Mesodermal cell (in vitro differentiated cells): ENCODE measurements around the gene LIN28B.

Experiments
- H3K27ac ChIP-seq: 2 replicates; pipeline ENCODE4 v1.7.0; 2013; ENCODE audit warnings: mild to moderate bottlenecking, low read depth, low read length, moderate library complexity; ENCODE audit not compliant: severe bottlenecking
- H3K36me3 ChIP-seq: 2 replicates; pipeline ENCODE4 v1.7.1; 2013; ENCODE audit warnings: mild to moderate bottlenecking, low read length, moderate library complexity; ENCODE audit not compliant: control insufficient read depth, insufficient read depth
- H3K4me1 ChIP-seq: one replicate; pipeline ENCODE4 v1.7.1; 2013; ENCODE audit warnings: mild to moderate bottlenecking, low read length; ENCODE audit not compliant: insufficient read depth, control insufficient read depth, poor library complexity, severe bottlenecking
- H3K4me3 ChIP-seq: 2 replicates; pipeline ENCODE4 v1.7.0; 2013; ENCODE audit warnings: low read length, control low read depth, mild to moderate bottlenecking; ENCODE audit not compliant: insufficient read depth, poor library complexity, severe bottlenecking; ENCODE audit errors: extremely low read depth
- H3K9me3 ChIP-seq: 2 replicates; pipeline ENCODE4 v1.7.1; 2013; ENCODE audit warnings: mild to moderate bottlenecking, low read length, moderate library complexity; ENCODE audit not compliant: control insufficient read depth
- WGBS, 2 experiments: methylation state at CpG; one replicate each; pipeline ENCODE4 v1.1.5; 2013; ENCODE audit warnings: missing lambda C conversion rate in 2 of 2; ENCODE audit not compliant: insufficient coverage in 2 of 2; 5-methylcytosine and 5-hydroxymethylcytosine counted together

LIN28B gene

GRCh38 chr6:105014448-105014847 is 57.5 kb downstream of the LIN28B start:
- Histone ChIP-seq H3K9me3 (no peaks in the 10 kb centered on the region), H3K4me3 (no peak overlapping the region), H3K4me1 (peaks cover 7% of the 10 kb centered on the region), H3K36me3 (peaks cover 1% of the 10 kb centered on the region), H3K27ac (no peak overlapping the region)
- 90 to 91% methylated on average over 2 to 3 of the region's 3 CpGs for WGBS, 2 experiments

GRCh38 chr6:105014954-105015353 is 58.0 kb downstream of the LIN28B start:
- Histone ChIP-seq H3K9me3 (no peaks in the 10 kb centered on the region), H3K4me1 (peaks cover 7% of the 10 kb centered on the region), H3K27ac (no peak overlapping the region), H3K4me3 (no peak overlapping the region), H3K36me3 (no peaks in the 10 kb centered on the region)

DNA sequence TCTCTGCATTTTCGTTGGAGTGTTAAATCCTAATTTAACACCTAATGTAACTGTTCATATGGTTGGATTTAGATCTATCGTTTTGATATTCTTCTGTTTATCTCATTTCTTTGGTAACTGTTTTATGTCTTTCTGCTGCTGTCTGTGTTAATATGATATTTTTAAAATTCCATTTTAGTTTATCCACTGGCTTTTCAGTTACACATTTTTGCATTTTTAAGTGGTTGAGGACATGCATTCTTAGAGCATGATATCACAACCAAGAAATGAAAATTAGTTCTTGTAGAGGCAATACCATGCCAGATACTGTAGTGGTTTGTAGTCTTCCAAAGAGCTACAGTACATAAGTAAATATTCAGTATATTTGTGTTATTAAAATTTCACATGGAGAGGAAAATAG is 58.6 kb downstream of the LIN28B start:
- Histone ChIP-seq H3K27ac (no peak overlapping the region), H3K36me3 (no peaks in the 10 kb centered on the region), H3K4me3 (no peak overlapping the region), H3K9me3 (no peaks in the 10 kb centered on the region), H3K4me1 (peaks cover 7% of the 10 kb centered on the region)
- no CpG with 5 or more reads among the region's 2 CpGs for WGBS, 2 experiments

- H3K4me3 ChIP-seq: no peak overlapping the region
- H3K4me1 ChIP-seq: peaks cover 7% of the 10 kb centered on the region
- no peaks in the 10 kb centered on the region for H3K36me3 ChIP-seq
- WGBS, 2 experiments: 100% methylated on average over 1 of the region's 2 CpGs; no CpG with 5 or more reads in 1 of the 2 experiments
- H3K9me3 ChIP-seq: no peaks in the 10 kb centered on the region
- no peak overlapping the region for H3K27ac ChIP-seq
These were observed 62.4 kb downstream of the LIN28B start for GRCh38 chr6:105019285-105019684.

DNA sequence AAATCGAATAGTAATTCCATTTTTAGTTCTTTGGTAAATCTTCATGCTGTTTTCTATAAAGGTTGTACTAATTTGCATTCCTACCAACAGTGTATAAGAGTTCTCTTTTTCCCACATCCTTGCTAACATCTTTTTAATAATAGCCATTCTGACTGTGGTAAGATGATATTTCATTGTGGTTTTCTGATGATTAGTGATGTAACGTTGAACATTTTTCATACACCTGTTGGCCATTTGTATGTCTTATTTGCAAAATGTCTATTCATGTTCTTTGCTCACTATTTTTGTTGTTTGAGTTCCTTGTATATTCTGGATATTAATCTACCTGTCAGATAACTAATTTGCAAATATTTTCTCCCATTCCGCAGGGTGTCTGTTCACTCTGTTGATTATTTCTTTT is 64.5 kb downstream of the LIN28B start:
- no peaks in the 10 kb centered on the region for H3K4me1 ChIP-seq
- H3K9me3 ChIP-seq: no peaks in the 10 kb centered on the region
- 80% methylated on average over 1 of the region's 3 CpGs; no CpG with 5 or more reads in 1 of the 2 experiments for WGBS, 2 experiments
- H3K4me3 ChIP-seq: no peak overlapping the region
- no peaks in the 10 kb centered on the region for H3K36me3 ChIP-seq
- no peak overlapping the region for H3K27ac ChIP-seq

- WGBS, 2 experiments: 89 to 100% methylated on average over 1 of the region's 1 CpG
- no peaks in the 10 kb centered on the region for H3K4me1 ChIP-seq
- H3K27ac ChIP-seq: peak overlapping the region; percentile 47
- H3K9me3 ChIP-seq: no peaks in the 10 kb centered on the region
- no peaks in the 10 kb centered on the region for H3K36me3 ChIP-seq
- H3K4me3 ChIP-seq: no peak overlapping the region
These were observed 65.5 kb downstream of the LIN28B start for GRCh38 chr6:105022416-105022815.

DNA sequence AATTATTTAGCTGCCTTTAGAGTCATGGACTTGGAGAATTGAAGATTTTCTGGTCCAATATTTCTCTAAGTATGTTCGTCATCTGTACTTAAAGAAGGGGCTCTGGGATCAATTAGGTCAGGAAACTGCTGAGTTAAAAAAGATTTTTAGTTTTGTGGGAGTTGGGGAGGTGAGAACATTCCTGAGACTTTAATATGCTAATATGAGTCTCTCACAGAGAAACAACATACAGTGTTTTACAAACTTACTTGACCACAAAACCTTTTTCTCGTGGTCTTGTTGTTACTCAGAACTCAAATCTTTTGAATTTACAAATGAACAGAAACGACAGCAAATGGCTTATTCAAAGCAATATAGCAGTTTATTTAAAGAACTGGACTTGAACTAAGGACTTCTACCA is 67.9 kb downstream of the LIN28B start:
- H3K4me1 ChIP-seq: no peaks in the 10 kb centered on the region
- H3K36me3 ChIP-seq: peaks cover 8% of the 10 kb centered on the region
- 0 to 31% methylated on average over 1 to 2 of the region's 3 CpGs for WGBS, 2 experiments
- H3K4me3 ChIP-seq: no peak overlapping the region
- no peak overlapping the region for H3K27ac ChIP-seq
- no peaks in the 10 kb centered on the region for H3K9me3 ChIP-seq

DNA sequence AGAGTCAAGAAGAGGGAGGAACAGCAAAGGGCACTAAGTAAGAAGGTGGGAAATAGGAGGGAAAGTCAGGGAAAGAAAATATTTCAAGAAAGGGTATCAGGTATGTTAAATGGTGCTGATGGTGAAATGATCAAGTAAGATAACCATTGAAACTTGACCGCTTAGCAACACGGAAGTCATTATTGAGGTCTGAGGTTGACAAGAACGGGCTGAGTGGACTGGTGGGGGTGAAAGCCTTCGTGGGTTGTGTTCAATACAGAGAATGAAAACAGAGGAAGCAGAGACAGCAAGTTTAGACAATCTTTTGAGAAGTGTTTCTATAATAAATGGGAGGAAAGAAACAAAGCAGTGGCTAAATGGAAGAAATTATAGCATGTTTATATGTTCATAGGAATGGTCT is 72.0 kb downstream of the LIN28B start:
- Histone ChIP-seq H3K9me3 (no peaks in the 10 kb centered on the region), H3K27ac (no peak overlapping the region)
- WGBS, 2 experiments: 98 to 100% methylated on average over 4 of the region's 4 CpGs

DNA sequence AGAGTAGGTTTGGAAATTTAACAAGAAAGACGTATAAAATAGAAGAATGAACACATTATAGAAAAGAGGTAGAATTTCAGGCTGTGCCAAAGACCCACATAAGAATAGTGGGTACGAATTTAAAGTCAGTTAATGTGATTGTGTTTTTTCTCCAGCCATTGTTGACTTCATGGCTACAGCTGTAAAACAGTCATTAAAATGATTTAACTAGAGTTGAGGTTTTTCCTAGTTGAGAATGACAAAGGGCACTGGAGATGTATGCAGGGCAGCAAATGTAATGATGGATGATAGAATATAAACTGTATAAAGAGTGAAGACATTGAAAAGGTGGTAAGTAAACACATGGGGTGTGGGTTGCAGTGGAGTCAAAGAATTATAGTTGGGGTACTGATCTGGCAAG is 72.7 kb downstream of the LIN28B start:
- 94 to 100% methylated on average over 1 to 2 of the region's 2 CpGs for WGBS, 2 experiments
- Histone ChIP-seq H3K27ac (no peak overlapping the region), H3K9me3 (no peaks in the 10 kb centered on the region), H3K4me1 (no peaks in the 10 kb centered on the region), H3K36me3 (peaks cover 22% of the 10 kb centered on the region), H3K4me3 (no peak overlapping the region)

More for the DNA sequence above, 72.0 kb downstream of the LIN28B start:
- peaks cover 22% of the 10 kb centered on the region for H3K36me3 ChIP-seq
- no peaks in the 10 kb centered on the region for H3K4me1 ChIP-seq
- no peak overlapping the region for H3K4me3 ChIP-seq

DNA sequence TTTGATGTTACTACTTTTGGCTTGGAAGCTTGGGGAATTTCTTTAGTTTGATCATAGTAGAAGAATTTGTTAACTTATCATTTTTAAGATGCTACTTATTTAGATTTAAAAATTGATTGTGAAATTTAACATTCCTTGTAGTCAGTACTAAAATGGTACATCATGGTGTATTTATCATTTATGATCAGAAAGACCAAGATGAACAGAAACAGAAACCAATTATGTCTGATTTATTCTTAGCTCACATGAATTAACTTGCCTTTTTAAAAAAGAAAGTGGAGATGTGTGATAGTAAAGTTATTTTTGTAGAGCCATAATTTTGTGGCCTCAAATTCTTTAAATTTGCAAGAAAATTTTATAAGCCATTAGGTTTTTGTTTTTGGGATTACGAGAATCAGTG is 77.6 kb downstream of the LIN28B start:
- no CpG with 5 or more reads among the region's 1 CpG for WGBS, 2 experiments
- no peaks in the 10 kb centered on the region for H3K9me3 ChIP-seq
- H3K27ac ChIP-seq: no peak overlapping the region
- H3K4me3 ChIP-seq: no peak overlapping the region
- H3K4me1 ChIP-seq: no peaks in the 10 kb centered on the region
- H3K36me3 ChIP-seq: peaks cover 15% of the 10 kb centered on the region

DNA sequence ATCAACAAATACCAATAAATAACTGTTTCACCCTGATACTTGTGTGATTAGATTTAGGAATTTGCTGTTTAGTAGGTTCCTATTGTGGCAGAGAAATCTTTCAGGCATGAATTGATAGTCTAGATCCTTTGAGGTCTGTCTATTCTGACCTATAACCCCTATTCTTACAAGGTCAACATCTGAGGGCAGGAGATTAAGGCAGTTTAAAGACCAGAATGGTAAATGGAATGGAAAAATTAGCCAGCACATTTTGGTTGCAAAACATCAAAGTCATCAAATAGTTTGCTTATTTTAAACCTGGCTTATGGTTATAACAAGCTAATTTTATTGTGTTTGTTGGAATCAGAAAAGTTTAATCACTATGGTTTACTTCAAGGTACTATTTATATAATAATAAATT is 78.4 kb downstream of the LIN28B start:
- H3K9me3 ChIP-seq: no peaks in the 10 kb centered on the region
- H3K36me3 ChIP-seq: peaks cover 10% of the 10 kb centered on the region
- H3K4me3 ChIP-seq: no peak overlapping the region
- no peak overlapping the region for H3K27ac ChIP-seq
- H3K4me1 ChIP-seq: no peaks in the 10 kb centered on the region

- no peaks in the 10 kb centered on the region for H3K9me3 ChIP-seq
- H3K4me1 ChIP-seq: no peaks in the 10 kb centered on the region
- H3K27ac ChIP-seq: peak overlapping the region; percentile 7
- H3K36me3 ChIP-seq: peaks cover 10% of the 10 kb centered on the region
- WGBS, 2 experiments: no CpG with 5 or more reads among the region's 1 CpG
- no peak overlapping the region for H3K4me3 ChIP-seq
These were observed 79.4 kb downstream of the LIN28B start for GRCh38 chr6:105036351-105036750.
